AG10803 (cell line): ENCODE data around the gene ALB.

Experiments
- DNase-seq: peaks from one replicate; pipeline ENCODE4 v3.0.0; 2010; ENCODE audit warnings: low read depth
- H3K4me3 ChIP-seq: 2 replicates; pipeline ENCODE4 v1.5.1; 2011; ENCODE audit warnings: mild to moderate bottlenecking, low read length, control low read depth
- TF ChIP-seq, protein P1 (sequence below): conservative IDR thresholded peaks from 2 replicates; pipeline ENCODE4 v1.5.1; 2011; ENCODE audit warnings: mild to moderate bottlenecking, low read length, control low read depth, inconsistent platforms

Gene ALB

DNA sequence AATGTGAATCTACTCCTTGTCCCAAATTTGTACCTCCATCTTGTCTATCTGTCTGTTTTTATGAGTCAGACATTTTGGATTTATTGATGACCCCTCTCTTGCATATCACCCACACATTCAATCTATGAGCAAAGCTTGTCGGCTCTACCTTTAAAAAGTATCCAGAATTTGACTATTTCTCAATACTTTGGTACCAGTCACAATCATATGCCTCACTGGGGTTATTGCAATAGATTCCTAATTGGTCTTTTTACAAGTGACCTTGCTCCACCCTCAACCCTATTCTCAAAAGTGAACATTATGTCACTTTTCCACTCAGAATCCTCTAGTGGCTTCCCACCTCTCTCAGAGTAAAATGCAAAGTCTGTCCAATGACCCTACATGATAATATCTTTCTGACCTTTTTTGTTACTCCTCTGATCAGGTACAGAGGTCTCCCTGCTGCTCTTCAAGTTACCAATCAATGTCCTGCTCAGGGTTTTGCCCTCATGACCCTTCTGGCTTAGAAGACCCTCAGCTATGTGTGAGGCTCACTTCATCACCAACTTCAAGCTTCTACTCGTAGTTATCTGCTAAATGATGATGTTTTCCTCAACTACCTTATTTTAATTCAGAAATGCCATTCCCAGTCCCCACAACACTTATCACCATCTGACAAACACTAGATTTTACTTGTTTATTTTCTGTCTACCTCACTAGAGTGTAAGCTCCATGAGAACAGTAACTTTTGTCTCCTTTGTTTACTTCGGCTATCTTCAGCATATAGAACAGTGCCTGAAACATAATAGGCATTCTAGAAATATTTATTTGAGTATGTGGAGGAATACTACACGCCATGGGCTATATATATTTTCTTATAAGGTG, 54.3 kb downstream of the ALB start:
- no peak overlapping the region for H3K4me3 ChIP-seq
- TF ChIP-seq, protein P1, sequence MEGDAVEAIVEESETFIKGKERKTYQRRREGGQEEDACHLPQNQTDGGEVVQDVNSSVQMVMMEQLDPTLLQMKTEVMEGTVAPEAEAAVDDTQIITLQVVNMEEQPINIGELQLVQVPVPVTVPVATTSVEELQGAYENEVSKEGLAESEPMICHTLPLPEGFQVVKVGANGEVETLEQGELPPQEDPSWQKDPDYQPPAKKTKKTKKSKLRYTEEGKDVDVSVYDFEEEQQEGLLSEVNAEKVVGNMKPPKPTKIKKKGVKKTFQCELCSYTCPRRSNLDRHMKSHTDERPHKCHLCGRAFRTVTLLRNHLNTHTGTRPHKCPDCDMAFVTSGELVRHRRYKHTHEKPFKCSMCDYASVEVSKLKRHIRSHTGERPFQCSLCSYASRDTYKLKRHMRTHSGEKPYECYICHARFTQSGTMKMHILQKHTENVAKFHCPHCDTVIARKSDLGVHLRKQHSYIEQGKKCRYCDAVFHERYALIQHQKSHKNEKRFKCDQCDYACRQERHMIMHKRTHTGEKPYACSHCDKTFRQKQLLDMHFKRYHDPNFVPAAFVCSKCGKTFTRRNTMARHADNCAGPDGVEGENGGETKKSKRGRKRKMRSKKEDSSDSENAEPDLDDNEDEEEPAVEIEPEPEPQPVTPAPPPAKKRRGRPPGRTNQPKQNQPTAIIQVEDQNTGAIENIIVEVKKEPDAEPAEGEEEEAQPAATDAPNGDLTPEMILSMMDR: no peak
- DNase-seq: no peak

DNA sequence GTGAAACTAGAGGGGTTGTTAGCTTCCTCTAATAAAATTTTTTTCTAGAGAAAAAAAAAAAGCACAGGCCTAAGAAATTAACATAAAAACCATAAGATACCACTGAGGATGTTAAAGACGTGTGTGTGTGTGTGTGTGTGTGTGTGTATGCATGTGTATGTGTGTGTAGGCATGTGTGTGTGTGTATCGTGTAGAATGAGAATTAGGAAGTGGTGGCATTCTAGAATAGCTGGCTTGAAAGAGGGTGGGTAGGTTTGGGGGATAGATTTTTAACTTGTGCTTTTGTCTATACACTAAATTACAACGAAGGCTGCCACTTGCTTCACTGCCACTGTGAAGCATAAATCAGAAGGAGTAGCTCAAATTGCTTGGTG, 54.9 kb downstream of the ALB start:
- no peak for DNase-seq
- H3K4me3 ChIP-seq: no peak overlapping the region
- TF ChIP-seq, protein P1: no peak

DNA sequence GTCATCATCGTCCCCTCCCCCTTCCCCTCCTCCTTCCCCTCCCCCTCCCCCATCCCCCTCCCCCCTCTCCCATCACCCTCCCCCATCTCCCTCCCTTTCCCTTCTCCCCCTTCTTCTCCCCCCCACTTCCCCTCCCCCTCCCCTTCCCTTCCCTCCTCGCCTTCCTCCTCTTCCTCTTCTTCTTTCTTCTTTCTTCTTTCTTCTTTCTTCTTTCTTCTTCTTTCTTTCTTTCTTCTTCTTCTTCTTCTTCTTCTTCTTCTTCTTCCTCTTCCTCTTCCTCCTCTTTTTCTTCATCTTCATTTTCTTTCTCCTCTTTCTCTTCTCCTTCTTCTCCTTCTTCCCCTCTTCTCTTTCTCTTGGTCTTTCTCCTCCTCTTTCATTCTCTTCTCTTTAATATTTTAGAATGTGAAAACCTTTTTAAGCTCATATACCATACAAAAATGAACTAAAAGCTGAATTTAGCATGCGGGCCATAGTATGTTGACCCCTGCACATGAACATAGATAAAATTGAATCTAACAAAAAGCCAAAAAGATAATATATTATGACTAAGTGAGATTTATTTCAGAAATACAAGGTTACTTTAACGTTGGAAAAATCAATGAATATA, 56.9 kb downstream of the ALB start:
- DNase-seq: no peak
- TF ChIP-seq, protein P1: no peak
- no peak overlapping the region for H3K4me3 ChIP-seq

DNA sequence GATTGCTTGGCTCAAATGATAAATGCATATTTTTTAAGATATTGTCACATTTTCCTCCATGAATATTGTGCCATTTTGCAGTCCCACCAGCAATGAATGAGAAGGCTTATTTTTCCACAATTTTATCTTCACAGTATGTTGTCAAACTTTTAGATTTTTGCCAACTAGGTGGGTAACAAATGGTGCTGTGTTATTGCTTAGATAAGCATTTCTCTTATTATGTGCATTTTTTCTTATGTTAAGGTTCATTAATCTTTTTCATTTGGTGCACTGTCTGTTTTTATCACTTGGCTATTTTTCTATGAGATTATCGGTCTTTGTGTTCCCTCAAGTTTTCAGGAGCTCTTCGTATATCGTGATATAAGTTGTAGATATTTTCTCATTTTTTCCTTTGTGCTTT, 64.1 kb downstream of the ALB start:
- no peak overlapping the region for H3K4me3 ChIP-seq
- TF ChIP-seq, protein P1: no peak
- no peak for DNase-seq

DNA sequence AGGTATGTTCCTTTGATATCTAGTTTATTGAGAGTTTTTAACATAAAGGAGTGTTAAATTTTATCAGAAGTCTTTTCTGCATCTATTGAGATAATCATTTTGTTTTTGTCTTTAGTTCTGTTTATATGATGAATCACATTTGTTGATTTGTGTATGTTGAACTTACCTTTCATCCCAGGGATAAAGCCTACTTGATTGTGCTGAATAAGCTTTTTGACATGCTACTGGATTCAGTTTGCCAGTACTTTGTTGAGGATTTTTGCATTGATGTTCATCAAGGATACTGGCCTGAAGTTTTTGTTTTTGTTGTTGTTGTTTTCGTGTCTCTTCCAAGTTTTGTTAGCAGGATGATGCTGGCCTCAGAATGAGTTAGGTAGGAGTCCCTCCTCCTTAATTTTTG, 66.6 kb downstream of the ALB start:
- no peak overlapping the region for H3K4me3 ChIP-seq
- TF ChIP-seq, protein P1: no peak
- DNase-seq: no peak
